HepG2 (cell line): ENCODE results near the gene SIRT5. TPM values are rescaled to one million over a fixed set of nuclear protein-coding genes. Genes with fewer than 3 reads are reported as not detected.

Source experiments
- ATAC-seq: fragments of 200-7000 bp; cut with Tn5 transposase; 3 replicates; pipeline ENCODE4 v1.9.1; 2020; ENCODE audit warnings: mild to moderate bottlenecking, moderate library complexity
- BruUV-seq: library from RNA; stranded (reverse); fragments of 400-500 nt; replicated peaks from 2 replicates; lab custom pipeline; 2021; lab: Mats Ljungman, UMichigan
- CTCF ChIA-PET: fragments of 300-600 bp; formaldehyde crosslinking; extraction: SDS; loops from one replicate; lab custom pipeline; 2021; ENCODE audit warnings: low total read pairs, inconsistent platforms, low intra/inter-chr PET ratio; lab: Yijun Ruan, JAX
- POLR2A ChIA-PET: fragments of 350-600 bp; sonication (Branson Sonifier 250); formaldehyde crosslinking; loops from one replicate; lab custom pipeline; 2020; ENCODE audit warnings: antibody characterized with exemption, inconsistent platforms; lab: Yijun Ruan, JAX
- DNase-seq: peaks from one replicate; pipeline ENCODE4 v3.0.0-alpha.2; 2015; ENCODE audit warnings: low spot score
- FAIRE-seq: peaks from 3 replicates; lab custom pipeline; 2011; peaks lifted over from hg19 to GRCh38; lab: Jason Lieb, UNC
- H2AFZ ChIP-seq: one replicate; pipeline ENCODE4 v1.6.1; 2011; ENCODE audit warnings: low read length, inconsistent platforms
- H3K27ac ChIP-seq: fragments of 300-600 bp; 3 replicates; pipeline ENCODE4 v1.8.0; 2011; ENCODE audit warnings: mixed run types, mild to moderate bottlenecking, mixed read lengths, low read length, inconsistent platforms; ENCODE audit not compliant: insufficient read depth; ENCODE audit errors: extremely low read length
- H3K27me3 ChIP-seq, 2 experiments: fragments of 200-600 bp in 1 of 2; 2 replicates in 1 of 2; 3 replicates in 1 of 2; pipeline versions ENCODE4 v1.6.0 to v1.8.0; 2011; ENCODE audit warnings: low read length in 2 of 2, mild to moderate bottlenecking in 2 of 2, moderate library complexity in 2 of 2, inconsistent platforms in 1 of 2; ENCODE audit not compliant: insufficient read depth in 2 of 2, control insufficient read depth in 1 of 2
- H3K36me3 ChIP-seq, 2 experiments: fragments of 200-600 bp in 1 of 2; replicated peaks in 1 of 2; 2 replicates in 1 of 2; 3 replicates in 1 of 2; pipeline versions ENCODE4 v1.5.1 to v1.8.0; 2011; ENCODE audit warnings: low read length in 2 of 2, inconsistent platforms in 1 of 2; ENCODE audit not compliant: insufficient read depth in 2 of 2, control insufficient read depth in 1 of 2
- H3K4me1 ChIP-seq: 2 replicates; pipeline ENCODE4 v1.5.1; 2012; ENCODE audit warnings: low read length, inconsistent platforms; ENCODE audit not compliant: insufficient read depth
- H3K4me2 ChIP-seq: 2 replicates; pipeline ENCODE4 v1.6.0; 2011; ENCODE audit warnings: low read depth, low read length, inconsistent platforms
- H3K4me3 ChIP-seq, 3 experiments: fragments of 200-600 bp in 1 of 3; sonication (generic), shearing (Covaris generic) in 1 of 3; replicated peaks in 1 of 3; 2 replicates each; pipeline ENCODE4 v1.5.1; 2011 to 2016; ENCODE audit warnings: low read length in 3 of 3, inconsistent platforms in 2 of 3, low read depth in 2 of 3, mild to moderate bottlenecking in 2 of 3, control low read depth in 1 of 3, mixed read lengths in 1 of 3; ENCODE audit not compliant: insufficient read depth in 1 of 3
- H3K79me2 ChIP-seq: one replicate; pipeline ENCODE4 v1.6.1; 2011; ENCODE audit warnings: low read length, inconsistent platforms; ENCODE audit not compliant: insufficient read depth
- H3K9ac ChIP-seq: 2 replicates; pipeline ENCODE4 v1.6.0; 2011; ENCODE audit warnings: mild to moderate bottlenecking, low read depth, low read length, inconsistent platforms; ENCODE audit not compliant: insufficient read depth
- H3K9me3 ChIP-seq: 2 replicates; pipeline ENCODE4 v1.5.1; 2012; ENCODE audit warnings: mild to moderate bottlenecking, low read length
- H4K20me1 ChIP-seq: 2 replicates; pipeline ENCODE4 v1.6.0; 2011; ENCODE audit warnings: inconsistent platforms, mild to moderate bottlenecking, low read length, moderate library complexity; ENCODE audit not compliant: insufficient read depth
- ETV6 ChIP-seq: sonication (generic); formaldehyde crosslinking; conservative IDR thresholded peaks from 2 replicates; pipeline ENCODE4 v1.4.0; 2020; ENCODE audit warnings: missing genetic modification reagents
- HOXA3 ChIP-seq: sonication (generic); formaldehyde crosslinking; IDR thresholded peaks from 2 replicates; pipeline ENCODE4 v1.5.0; 2020; ENCODE audit warnings: missing genetic modification reagents
- JDP2 ChIP-seq: sonication (generic); formaldehyde crosslinking; IDR thresholded peaks from 2 replicates; pipeline ENCODE4 v1.8.1; 2022; ENCODE audit warnings: missing genetic modification reagents, borderline replicate concordance
- MLXIP ChIP-seq: sonication (generic); formaldehyde crosslinking; IDR thresholded peaks from 2 replicates; pipeline ENCODE4 v1.9.0; 2021; ENCODE audit warnings: missing genetic modification reagents, borderline replicate concordance
- NFE2L2 ChIP-seq: fragments of 150-350 bp; IDR thresholded peaks from 2 replicates; pipeline ENCODE4 v1.6.1; 2014; ENCODE audit warnings: low read length
- PAX8 ChIP-seq: sonication (generic); formaldehyde crosslinking; IDR thresholded peaks from 2 replicates; pipeline ENCODE4 v1.8.0; 2022; ENCODE audit warnings: mild to moderate bottlenecking, missing genetic modification reagents, borderline replicate concordance
- POGZ ChIP-seq: sonication (generic); formaldehyde crosslinking; IDR thresholded peaks from 2 replicates; pipeline ENCODE4 v1.4.0; 2020; ENCODE audit warnings: mild to moderate bottlenecking, missing genetic modification reagents
- ZBTB2 ChIP-seq: sonication (generic); formaldehyde crosslinking; IDR thresholded peaks from 2 replicates; pipeline ENCODE4 v1.8.0; 2022; ENCODE audit warnings: low read depth, missing genetic modification reagents
- ZEB1 ChIP-seq: IDR thresholded peaks from 2 replicates; pipeline ENCODE4 v1.6.1; 2012; ENCODE audit warnings: mild to moderate bottlenecking, low read depth, inconsistent platforms; ENCODE audit not compliant: insufficient replicate concordance
- ZFP91 ChIP-seq: sonication (generic); formaldehyde crosslinking; IDR thresholded peaks from 2 replicates; pipeline ENCODE4 v1.9.0; 2022; ENCODE audit warnings: missing genetic modification reagents, mild to moderate bottlenecking, borderline replicate concordance
- ZNF136 ChIP-seq: sonication (generic); formaldehyde crosslinking; IDR thresholded peaks from 2 replicates; pipeline ENCODE4 v1.8.1; 2022; ENCODE audit warnings: low read depth, mild to moderate bottlenecking, moderate library complexity, missing genetic modification reagents
- ZNF234 ChIP-seq: sonication (generic); formaldehyde crosslinking; conservative IDR thresholded peaks from 2 replicates; pipeline ENCODE4 v1.5.1; 2020; ENCODE audit warnings: mild to moderate bottlenecking, missing genetic modification reagents
- ZNF264 ChIP-seq: sonication (generic); formaldehyde crosslinking; IDR thresholded peaks from 2 replicates; pipeline ENCODE4 v1.4.0; 2020; ENCODE audit warnings: missing genetic modification reagents
- ZNF414 ChIP-seq: sonication (generic); formaldehyde crosslinking; IDR thresholded peaks from 2 replicates; pipeline ENCODE4 v1.5.0; 2020; ENCODE audit warnings: missing genetic modification reagents
- ZNF589 ChIP-seq: sonication (generic); formaldehyde crosslinking; conservative IDR thresholded peaks from 2 replicates; pipeline ENCODE4 v1.8.0; 2022; ENCODE audit warnings: mild to moderate bottlenecking, moderate library complexity, missing genetic modification reagents
- ZNF674 ChIP-seq: sonication (generic); formaldehyde crosslinking; IDR thresholded peaks from 2 replicates; pipeline ENCODE4 v1.5.0; 2020; ENCODE audit warnings: low read depth, mild to moderate bottlenecking, missing genetic modification reagents
- ZNF761 ChIP-seq: sonication (generic); formaldehyde crosslinking; conservative IDR thresholded peaks from 2 replicates; pipeline ENCODE4 v1.4.0; 2020; ENCODE audit warnings: mild to moderate bottlenecking, missing genetic modification reagents
- ZNF776 ChIP-seq: sonication (generic); formaldehyde crosslinking; IDR thresholded peaks from 2 replicates; pipeline ENCODE4 v1.4.0; 2020; ENCODE audit warnings: mild to moderate bottlenecking, missing genetic modification reagents
- ZNF780A ChIP-seq: sonication (generic); formaldehyde crosslinking; IDR thresholded peaks from 2 replicates; pipeline ENCODE4 v1.8.0; 2022; ENCODE audit warnings: mild to moderate bottlenecking, missing genetic modification reagents, moderate library complexity
- WGBS: methylation state at CpG from one replicate; pipeline ENCODE4 v1.1.6; 2017; ENCODE audit warnings: low lambda C conversion rate; 5-methylcytosine and 5-hydroxymethylcytosine counted together
- in situ Hi-C: cut with HindIII; loops from 2 replicates; pipeline ENCODE4 v1.10.0; 2017; ENCODE audit warnings: low pct_unique_long_range_greater_than_20kb; ENCODE audit not compliant: extremely low pct_ligation_motif_present
- intact Hi-C: fragments of 100-400 bp; cut with micrococcal nuclease; formaldehyde crosslinking; loops from one replicate; pipeline ENCODE4 v1.10.0; 2022; ENCODE audit not compliant: unreplicated experiment
- polyA plus RNA-seq, 8 experiments: library from polyadenylated mRNA; depleted of rRNA in 3 of 8; stranded (reverse) in 7 of 8; unstranded in 1 of 8; fragments of >200 nt; fragmentation: Illumina TruSeq in 4 of 8; extraction: Trizol in 4 of 8; gene quantifications; 2 replicates each; pipeline versions ENCODE4 v1.2.1 to v1.2.3, GENCODE V29; 2011 to 2016; ENCODE audit warnings: low read depth in 4 of 8, missing spikeins in 1 of 8, mixed read lengths in 1 of 8; ENCODE audit not compliant: insufficient read depth in 1 of 8
- total RNA-seq, 5 experiments: library from RNA; depleted of rRNA; stranded (reverse); fragments of >200 nt; fragmentation: Illumina TruSeq; extraction: Trizol; gene quantifications; 2 replicates each; pipeline ENCODE4 v1.2.3, GENCODE V29; 2016; ENCODE audit warnings: low read depth in 1 of 5

Gene SIRT5
- total and polyA plus RNA-seq, 2 of the 13 experiments (the other 11 are each of a cell fraction or from before 2014, with no cell fraction given), result 14.1 to 16.6 TPM

- FAIRE-seq (no peak), DNase-seq (no peak), ATAC-seq (no peak)
- Histone ChIP-seq H3K9ac (no peak overlapping the region), H3K36me3 (no peaks in the 10 kb centered on the region), H3K27ac (no peak overlapping the region), H3K4me2 (no peak overlapping the region), H3K9me3 (no peaks in the 10 kb centered on the region), H3K27me3 (peaks cover 2 to 20% of the 10 kb centered on the region in 2 experiments), H3K4me3 (no peak overlapping the region), H3K79me2 (no peaks in the 10 kb centered on the region), H4K20me1 (no peaks in the 10 kb centered on the region), H3K4me1 (no peaks in the 10 kb centered on the region), H2AFZ (no peak overlapping the region)
- intact Hi-C loops (no loop called here), in situ Hi-C loops (loop anchor here (25.0 kb wide), 2 partner anchors 347 to 622 kb away; no protein-coding TSS in a partner anchor)
- TF ChIP-seq JDP2 (CRISPR knock-in tag), result no peak
- TF ChIP-seq NFE2L2, result no peak
- TF ChIP-seq ZNF264 (CRISPR knock-in tag), result no peak
- no peak for TF ChIP-seq ZNF780A (CRISPR knock-in tag)
- no peak for TF ChIP-seq HOXA3 (CRISPR knock-in tag)
- TF ChIP-seq ZNF761 (CRISPR knock-in tag), result no peak
- no peak for TF ChIP-seq ZBTB2
- no peak for TF ChIP-seq ZEB1
- no peak for TF ChIP-seq ZNF136 (CRISPR knock-in tag)
- no peak for TF ChIP-seq ZNF414
- TF ChIP-seq POGZ (CRISPR knock-in tag), result no peak
- no peak for TF ChIP-seq ETV6 (CRISPR knock-in tag)
- no peak for TF ChIP-seq MLXIP (CRISPR knock-in tag)
- no peak for TF ChIP-seq ZNF234
- no peak for TF ChIP-seq ZFP91 (CRISPR knock-in tag)
- TF ChIP-seq PAX8 (CRISPR knock-in tag), result no peak
- no peak for TF ChIP-seq ZNF776
- TF ChIP-seq ZNF589 (CRISPR knock-in tag), result no peak
- no peak for TF ChIP-seq ZNF674
- no TSS peak for BruUV-seq
- CTCF ChIA-PET, result no interaction called here
- POLR2A ChIA-PET, result no interaction called here
- WGBS, result 18% methylated on average over 3 of the region's 3 CpGs
Measured at GRCh38 chr6:13534536-13534935, 39.9 kb upstream of the SIRT5 start.
